Islet of Langerhans (tissue), 1 donor: ENCODE results near the gene RBBP5.

Experiments
- FAIRE-seq: peaks from one replicate; lab custom pipeline; 2011; peaks lifted over from hg19 to GRCh38; lab: Jason Lieb, UNC

Gene RBBP5

GRCh38 chr1:205074084-205074483, 47.7 kb downstream of the RBBP5 start:
- no peak for FAIRE-seq

- no peak for FAIRE-seq
Observed at GRCh38 chr1:205073511-205073910, 48.3 kb downstream of the RBBP5 start.

GRCh38 chr1:205072881-205073280, 48.9 kb downstream of the RBBP5 start:
- no peak for FAIRE-seq

- FAIRE-seq: no peak
Observed at GRCh38 chr1:205072286-205072685, 49.5 kb downstream of the RBBP5 start.

GRCh38 chr1:205071801-205072200, 50.0 kb downstream of the RBBP5 start:
- no peak for FAIRE-seq

GRCh38 chr1:205071028-205071409, 50.8 kb downstream of the RBBP5 start:
- FAIRE-seq: no peak

- no peak for FAIRE-seq
Observed at GRCh38 chr1:205069371-205070125, 52.2 kb downstream of the RBBP5 start.

- no peak for FAIRE-seq
Observed at GRCh38 chr1:205068457-205069040, 53.2 kb downstream of the RBBP5 start.

- no peak for FAIRE-seq
Observed at GRCh38 chr1:205068001-205068400, 53.8 kb downstream of the RBBP5 start.

- FAIRE-seq: no peak
Observed at GRCh38 chr1:205067031-205067430, 54.7 kb downstream of the RBBP5 start.

- FAIRE-seq: no peak
Observed at GRCh38 chr1:205066141-205066818, 55.5 kb downstream of the RBBP5 start.

GRCh38 chr1:205065666-205066065, 56.1 kb downstream of the RBBP5 start:
- no peak for FAIRE-seq

GRCh38 chr1:205064741-205065316, 56.9 kb downstream of the RBBP5 start:
- FAIRE-seq: no peak

- no peak for FAIRE-seq
Observed at GRCh38 chr1:205064301-205064700, 57.5 kb downstream of the RBBP5 start.

- FAIRE-seq: no peak
Observed at GRCh38 chr1:205062895-205063294, 58.9 kb downstream of the RBBP5 start.

- no peak for FAIRE-seq
Observed at GRCh38 chr1:205062319-205062718, 59.5 kb downstream of the RBBP5 start.

GRCh38 chr1:205061665-205062069, 60.1 kb downstream of the RBBP5 start:
- no peak for FAIRE-seq

- FAIRE-seq: no peak
Observed at GRCh38 chr1:205061227-205061626, 60.6 kb downstream of the RBBP5 start.

GRCh38 chr1:205060746-205061145, 61.0 kb downstream of the RBBP5 start:
- FAIRE-seq: no peak

- FAIRE-seq: no peak
Observed at GRCh38 chr1:205059660-205060059, 62.1 kb downstream of the RBBP5 start.

- no peak for FAIRE-seq
Observed at GRCh38 chr1:205058853-205059252, 62.9 kb downstream of the RBBP5 start.

GRCh38 chr1:205057808-205058575, 63.8 kb downstream of the RBBP5 start:
- FAIRE-seq: no peak
